Suprapubic skin (tissue), 3 donors: ENCODE measurements around the gene INHBB.

Experiments used
- POLR2A ChIP-seq, 2 donors: fragments of 450-650 bp; IDR thresholded peaks; one replicate each; pipeline ENCODE4 v1.6.1; 2017; ENCODE audit warnings: antibody characterized with exemption in 2 of 2, mild to moderate bottlenecking in 2 of 2, moderate library complexity in 2 of 2
- TF ChIP-seq, protein P1 (sequence below), 2 donors: fragments of 200-600 bp in 1 of 2; fragments of 450-650 bp in 1 of 2; sonication (generic) in 1 of 2; IDR thresholded peaks; one replicate each; pipeline ENCODE4 v1.5.1; 2016 to 2019; ENCODE audit warnings: antibody characterized with exemption in 2 of 2, mild to moderate bottlenecking in 1 of 2, moderate library complexity in 1 of 2

DNA sequence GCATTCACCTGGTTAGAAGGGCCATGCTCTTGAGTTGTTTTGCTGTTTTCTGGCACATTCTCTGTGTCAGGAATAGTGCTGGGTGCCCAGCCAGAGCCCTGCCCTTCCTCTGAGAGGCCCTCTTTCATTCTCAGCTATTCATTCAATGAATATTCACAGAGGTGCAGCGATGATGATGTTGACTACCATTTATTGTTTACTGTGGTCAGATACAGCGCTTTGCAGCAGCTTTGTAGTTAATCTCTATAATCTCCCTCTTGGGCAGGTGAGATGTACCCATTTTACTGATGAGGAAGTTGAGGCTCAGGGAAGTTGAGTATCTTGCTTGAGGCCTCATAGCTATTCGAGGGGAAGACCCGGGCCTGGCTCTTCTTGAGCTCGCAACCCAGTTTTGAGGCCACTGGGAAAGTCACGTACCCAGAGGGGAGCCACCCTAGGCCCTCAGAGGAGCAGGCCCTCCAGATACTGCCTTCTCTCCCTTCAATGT, 9.9 kb downstream of the INHBB start:
- TF ChIP-seq, protein P1, sequence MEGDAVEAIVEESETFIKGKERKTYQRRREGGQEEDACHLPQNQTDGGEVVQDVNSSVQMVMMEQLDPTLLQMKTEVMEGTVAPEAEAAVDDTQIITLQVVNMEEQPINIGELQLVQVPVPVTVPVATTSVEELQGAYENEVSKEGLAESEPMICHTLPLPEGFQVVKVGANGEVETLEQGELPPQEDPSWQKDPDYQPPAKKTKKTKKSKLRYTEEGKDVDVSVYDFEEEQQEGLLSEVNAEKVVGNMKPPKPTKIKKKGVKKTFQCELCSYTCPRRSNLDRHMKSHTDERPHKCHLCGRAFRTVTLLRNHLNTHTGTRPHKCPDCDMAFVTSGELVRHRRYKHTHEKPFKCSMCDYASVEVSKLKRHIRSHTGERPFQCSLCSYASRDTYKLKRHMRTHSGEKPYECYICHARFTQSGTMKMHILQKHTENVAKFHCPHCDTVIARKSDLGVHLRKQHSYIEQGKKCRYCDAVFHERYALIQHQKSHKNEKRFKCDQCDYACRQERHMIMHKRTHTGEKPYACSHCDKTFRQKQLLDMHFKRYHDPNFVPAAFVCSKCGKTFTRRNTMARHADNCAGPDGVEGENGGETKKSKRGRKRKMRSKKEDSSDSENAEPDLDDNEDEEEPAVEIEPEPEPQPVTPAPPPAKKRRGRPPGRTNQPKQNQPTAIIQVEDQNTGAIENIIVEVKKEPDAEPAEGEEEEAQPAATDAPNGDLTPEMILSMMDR (IDR thresholded peaks at IDR 0.05) = no peak
- no peak for TF ChIP-seq POLR2A (IDR thresholded peaks at IDR 0.05)
